Liver (tissue), 10 donors: ENCODE measurements around the gene MSMB. TPM values are rescaled to one million over a fixed set of nuclear protein-coding genes. Genes with fewer than 3 reads are reported as not detected.
"Not testable (repeated sequence)": the region's sequence is repeated elsewhere in the genome, so short reads cannot be mapped to it uniquely, and the experiment has no call there.

Experiments used
- DNase-seq: peaks from one replicate; pipeline ENCODE4 v3.0.0-alpha.2; 2017; ENCODE audit warnings: low spot score
- H3K27ac ChIP-seq, 2 donors: one replicate each; pipeline ENCODE4 v1.7.0; 2013; ENCODE audit warnings: inconsistent platforms in 2 of 2, low read length in 2 of 2, control low read depth in 1 of 2, low read depth in 1 of 2, mild to moderate bottlenecking in 1 of 2
- H3K27me3 ChIP-seq, 4 donors: one replicate each; pipeline versions ENCODE4 v1.6.1 to v1.7.0; 2013; ENCODE audit warnings: low read length in 3 of 4, inconsistent platforms in 1 of 4, mild to moderate bottlenecking in 1 of 4, moderate library complexity in 1 of 4; ENCODE audit not compliant: control insufficient read depth in 4 of 4, insufficient read depth in 4 of 4
- H3K36me3 ChIP-seq, 4 donors: one replicate each; pipeline versions ENCODE4 v1.6.1 to v1.7.0; 2013; ENCODE audit warnings: low read length in 3 of 4, mild to moderate bottlenecking in 3 of 4, low read depth in 1 of 4, moderate library complexity in 1 of 4; ENCODE audit not compliant: control insufficient read depth in 4 of 4, insufficient read depth in 3 of 4
- H3K4me1 ChIP-seq, 4 donors: one replicate each; pipeline versions ENCODE4 v1.6.1 to v1.7.0; 2013; ENCODE audit warnings: low read length in 3 of 4, mild to moderate bottlenecking in 3 of 4, moderate library complexity in 1 of 4; ENCODE audit not compliant: control insufficient read depth in 4 of 4, insufficient read depth in 4 of 4
- H3K4me3 ChIP-seq, 3 donors: one replicate each; pipeline versions ENCODE4 v1.6.1 to v1.7.0; 2013; ENCODE audit warnings: low read length in 3 of 3, control low read depth in 1 of 3, low read depth in 1 of 3, mild to moderate bottlenecking in 1 of 3
- H3K9ac ChIP-seq, 2 donors: one replicate each; pipeline ENCODE4 v1.7.0; 2013; ENCODE audit warnings: low read length in 2 of 2, mild to moderate bottlenecking in 2 of 2, moderate library complexity in 2 of 2, control low read depth in 1 of 2, low read depth in 1 of 2
- H3K9me3 ChIP-seq, 4 donors: one replicate each; pipeline versions ENCODE4 v1.6.1 to v1.7.0; 2013; ENCODE audit warnings: low read length in 3 of 4; ENCODE audit not compliant: control insufficient read depth in 4 of 4
- CTCF ChIP-seq: fragments of 150-350 bp; IDR thresholded peaks from 2 replicates; pipeline ENCODE4 v1.5.1; 2017; ENCODE audit warnings: improper control_type of control experiment, low read depth, low read length; ENCODE audit not compliant: missing input control
- HNF4A ChIP-seq, 2 donors: conservative IDR thresholded peaks; 2 replicates each; pipeline ENCODE4 v1.6.1; 2016; ENCODE audit warnings: antibody characterized with exemption in 2 of 2, mild to moderate bottlenecking in 2 of 2
- HNF4G ChIP-seq: IDR thresholded peaks from 2 replicates; pipeline ENCODE4 v1.6.1; 2016; ENCODE audit warnings: antibody characterized with exemption
- RAD21 ChIP-seq, 2 donors: IDR thresholded peaks; 2 replicates each; pipeline ENCODE4 v1.6.1; 2016; ENCODE audit warnings: antibody characterized with exemption in 2 of 2, mild to moderate bottlenecking in 2 of 2
- RXRA ChIP-seq, 2 donors: IDR thresholded peaks; 2 replicates each; pipeline ENCODE4 v1.6.1; 2017 to 2018; ENCODE audit warnings: antibody characterized with exemption in 2 of 2, mild to moderate bottlenecking in 1 of 2
- WGBS: extraction: QIAGEN DNeasy Blood & Tissue Kit; methylation state at CpG from one replicate; pipeline ENCODE4 v1.1.7; 2013; 5-methylcytosine and 5-hydroxymethylcytosine counted together
- polyA plus RNA-seq, 2 donors: library from polyadenylated mRNA; stranded (reverse) in 1 of 2; unstranded in 1 of 2; fragments of 200-250 nt in 1 of 2; fragments of >200 nt in 1 of 2; fragmentation: Nextera tagmentation in 1 of 2; extraction: Ambion mirVana in 1 of 2; gene quantifications; one replicate each; pipeline versions ENCODE4 v1.2.1 to v1.2.3, GENCODE V29; 2013 to 2015
- small RNA-seq: library from RNA; depleted of rRNA; stranded (forward); fragments of <200 nt; gene quantifications from one replicate; pipeline ENCODE3, GENCODE V24; 2014
- total RNA-seq, 2 donors: library from RNA; depleted of rRNA; stranded (reverse); fragments of >200 nt; gene quantifications; one replicate each; pipeline ENCODE4 v1.2.3, GENCODE V29; 2014
- donor health status: healthy.
- donor health status: healthy.
- donor health status: healthy.
- donor health status: healthy.
- donor health status: healthy.

The MSMB gene
- total and polyA plus RNA-seq, 4 donors: not detected

DNA sequence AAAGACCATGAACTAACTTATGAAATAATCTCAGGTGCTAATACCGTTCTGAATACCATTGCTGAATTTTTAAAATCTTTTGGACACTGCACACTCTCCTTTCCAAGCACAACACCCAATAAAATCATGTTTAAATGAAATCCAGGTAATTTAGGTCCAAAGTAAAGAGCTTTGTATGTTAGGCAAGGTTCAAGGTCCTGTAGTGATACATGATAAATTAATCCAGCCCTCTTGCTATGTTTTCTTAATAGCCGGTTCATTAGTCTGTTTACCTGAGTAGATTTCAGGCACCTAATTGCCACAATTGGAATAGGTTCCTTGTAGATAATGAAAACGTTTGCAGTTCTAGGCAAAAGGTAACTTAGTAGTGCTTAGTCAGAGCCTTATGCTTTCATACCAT is 60.5 kb downstream of the MSMB start:
- DNase-seq, H3K9me3 ChIP-seq, H3K4me3 ChIP-seq, H3K36me3 ChIP-seq, H3K27me3 ChIP-seq: not testable (repeated sequence)
- H3K27ac ChIP-seq: peak overlapping the region in 1 of 2 donors; percentile 31
- WGBS: 37% methylated on average over 3 of the region's 3 CpGs
- peaks cover 0 to 14% (median 11%) of the 10 kb centered on the region in 4 donors for H3K4me1 ChIP-seq
- peak; percentile 64 to 74 for TF ChIP-seq HNF4A (conservative IDR thresholded peaks at IDR 0.05)
- peak; percentile 27 for TF ChIP-seq HNF4G
- peak in 1 of 2 donors; percentile 33 for TF ChIP-seq RXRA (IDR thresholded peaks at IDR 0.05)
- peak overlapping the region in 1 of 2 donors; percentile 31 for H3K9ac ChIP-seq

- not testable (repeated sequence) for H3K27me3 ChIP-seq, H3K36me3 ChIP-seq, DNase-seq, H3K9me3 ChIP-seq, H3K27ac ChIP-seq, H3K9ac ChIP-seq, H3K4me3 ChIP-seq
- WGBS: 59% methylated on average over 2 of the region's 2 CpGs
- H3K4me1 ChIP-seq: peaks cover 0 to 14% (median 11%) of the 10 kb centered on the region in 4 donors
Observed at GRCh38 chr10:45984473-45984872, 61.6 kb downstream of the MSMB start.

DNA sequence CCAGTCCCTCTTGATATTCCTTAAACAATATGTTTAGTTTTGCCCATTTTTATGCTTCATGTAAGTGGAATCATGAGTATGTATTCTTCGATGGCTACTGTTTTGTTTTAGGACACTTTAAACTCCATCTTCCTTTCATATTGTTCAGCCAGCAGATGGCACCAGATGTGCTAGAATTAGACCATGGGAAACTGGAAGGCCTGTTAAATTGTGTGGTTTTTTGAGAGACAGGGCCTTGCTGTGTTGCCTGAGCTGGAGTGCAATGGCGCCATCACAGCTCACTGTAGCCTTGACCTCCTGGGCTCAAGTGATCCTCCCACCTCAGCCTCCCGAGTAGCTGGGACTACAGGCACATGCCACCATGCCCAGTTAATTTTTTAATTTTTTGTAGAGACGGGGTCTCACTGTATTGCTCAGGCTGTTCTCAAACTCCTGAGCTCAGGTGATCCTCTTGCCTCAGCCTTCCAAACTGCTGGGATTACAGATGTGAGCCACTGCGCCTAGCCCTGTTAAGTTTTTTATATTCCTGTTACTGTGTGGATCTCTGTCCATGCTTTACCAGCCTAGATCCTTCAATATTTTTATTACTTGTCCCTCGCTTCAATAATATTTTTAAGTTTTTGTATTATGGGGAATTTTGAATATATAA is 62.4 kb downstream of the MSMB start:
- H3K36me3 ChIP-seq, H3K27ac ChIP-seq, H3K4me3 ChIP-seq, H3K27me3 ChIP-seq, H3K9me3 ChIP-seq, H3K9ac ChIP-seq: not testable (repeated sequence)
- peaks cover 0 to 14% (median 11%) of the 10 kb centered on the region in 4 donors for H3K4me1 ChIP-seq
- TF ChIP-seq CTCF (peak; percentile 45), RAD21 (IDR thresholded peaks at IDR 0.05) (peak; percentile 70 to 76)
- 49% methylated on average over 5 of the region's 6 CpGs for WGBS
- DNase-seq: peak; percentile 54

Small RNAs within 50 kb of the gene (small RNA-seq; reads per million reads assigned to genes)
- gene SNORA74C-1: not detected

Other genes with a start within 250 kb of the MSMB start
- gene AGAP4, start 198.8 kb downstream of the MSMB start, total RNA-seq: 1 to 10 TPM; 3.2 to 6.6 TPM
- 1 to 10 TPM; 1.9 to 5.3 TPM for gene AGAP4, start 198.8 kb downstream of the MSMB start, polyA plus RNA-seq
- gene TIMM23, start 73.8 kb downstream of the MSMB start, total RNA-seq: 10 to 100 TPM; 42.7 to 42.8 TPM
- 10 to 100 TPM; 41.8 to 66.8 TPM for gene TIMM23, start 73.8 kb downstream of the MSMB start, polyA plus RNA-seq
- gene NCOA4, start 15.6 kb downstream of the MSMB start, total RNA-seq: 100 to 1,000 TPM; 224 to 746 TPM
- 100 to 1,000 TPM in 1 of 2 donors, 10 to 100 TPM in 1; 71.9 to 112 TPM for gene NCOA4, start 15.6 kb downstream of the MSMB start, polyA plus RNA-seq
- gene ANTXRL, start 240.7 kb upstream of the MSMB start, total RNA-seq: not detected
- gene ANTXRL, start 240.7 kb upstream of the MSMB start, polyA plus RNA-seq: under 1 TPM in 1 of 2 donors, not detected in 1; 0.06 TPM